CD4-positive, alpha-beta T cell treated with Interleukin-15 for 4 hours (primary cell): Measurements from ENCODE around the gene LTBR.
"Not testable (repeated sequence)": the region's sequence is repeated elsewhere in the genome, so short reads cannot be mapped to it uniquely, and the experiment has no call there.

ENCODE experiments used
- DNase-seq: peaks from one replicate; pipeline ENCODE4 v3.0.0-alpha.2; 2020; ENCODE audit warnings: low spot score

LTBR gene

GRCh38 chr12:6383572-6384498, at the start of gene LTBR:
Gene LTBR (plus strand): TSS chr12:6384162. CDS start chr12:6384359, 197 bp downstream.
- DNase-seq = no peak

DNA sequence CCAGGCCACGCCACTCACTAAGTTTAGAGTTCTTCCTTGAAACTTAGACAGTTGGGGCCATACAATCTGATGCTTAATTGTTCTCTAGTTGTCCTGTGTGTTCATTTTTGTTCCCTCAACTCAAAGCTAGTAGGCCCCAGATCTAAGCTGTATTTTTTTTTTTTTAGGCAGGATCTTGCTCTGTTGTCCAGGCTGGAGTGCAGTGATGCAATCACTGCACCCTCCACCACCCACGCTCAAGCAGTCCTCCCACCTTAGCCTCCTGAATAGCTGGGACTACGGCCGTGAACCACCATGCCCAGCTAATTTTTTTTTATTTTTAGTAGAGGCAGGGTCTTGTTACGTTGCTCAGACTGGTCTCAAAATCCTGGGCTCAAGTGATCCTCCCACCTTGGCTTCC, 49.6 kb upstream of the LTBR start:
- no peak for DNase-seq

DNA sequence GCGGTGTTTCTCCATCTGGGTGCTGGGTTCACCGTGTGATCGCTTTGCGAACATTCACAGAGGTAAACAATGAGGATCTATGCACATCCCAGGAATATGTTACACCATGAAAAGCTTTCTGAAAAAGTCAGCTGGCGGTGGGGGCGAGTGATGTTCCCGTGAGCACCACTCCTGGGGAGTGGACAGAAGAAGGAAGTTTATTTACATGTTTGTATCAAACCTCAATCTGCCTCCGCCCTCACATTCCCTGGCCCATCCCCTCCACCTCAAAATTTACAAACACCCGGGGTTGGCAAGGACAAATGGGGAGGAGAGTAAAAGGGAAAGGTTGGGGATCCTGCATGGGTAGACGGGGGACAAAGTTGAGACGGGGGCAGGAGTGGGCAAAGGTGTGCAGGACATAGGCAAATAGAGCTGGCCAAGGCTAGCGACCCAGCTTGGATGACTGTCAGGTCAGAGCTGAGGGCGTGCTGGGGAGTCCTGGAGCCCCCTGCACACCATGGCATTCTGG, 49.0 kb upstream of the LTBR start:
- DNase-seq = no peak

DNA sequence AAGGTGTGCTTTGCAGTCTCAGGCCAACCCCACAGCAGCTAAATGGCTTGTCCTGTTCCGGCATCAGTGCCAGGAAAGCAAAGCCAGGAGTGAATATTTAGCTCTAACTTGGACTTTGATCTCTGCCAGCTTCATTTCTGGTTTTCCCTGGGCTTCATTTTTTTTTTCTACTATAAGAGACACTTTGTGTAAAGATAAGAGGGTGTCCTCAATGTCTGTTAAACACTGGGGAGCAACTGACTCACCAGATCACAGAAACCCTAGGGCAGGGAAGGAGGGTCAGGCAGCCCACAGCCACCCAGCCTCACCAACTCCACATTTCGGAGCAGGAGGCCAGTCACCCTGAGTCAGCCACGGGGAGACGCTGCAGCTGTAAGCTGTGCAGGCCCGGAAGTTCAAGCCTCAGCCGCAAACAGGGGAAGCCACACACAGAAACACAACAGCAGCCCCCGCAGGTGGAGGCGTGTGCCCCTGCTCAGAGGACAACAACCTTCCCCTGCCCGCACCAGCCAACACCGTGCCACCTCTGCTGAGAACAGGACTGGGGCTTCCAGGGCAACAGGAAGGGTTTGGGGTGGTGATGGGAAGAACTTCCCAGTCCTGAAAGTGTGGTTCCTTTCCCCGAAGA, 48.4 kb upstream of the LTBR start:
- DNase-seq = peak; percentile 91

DNA sequence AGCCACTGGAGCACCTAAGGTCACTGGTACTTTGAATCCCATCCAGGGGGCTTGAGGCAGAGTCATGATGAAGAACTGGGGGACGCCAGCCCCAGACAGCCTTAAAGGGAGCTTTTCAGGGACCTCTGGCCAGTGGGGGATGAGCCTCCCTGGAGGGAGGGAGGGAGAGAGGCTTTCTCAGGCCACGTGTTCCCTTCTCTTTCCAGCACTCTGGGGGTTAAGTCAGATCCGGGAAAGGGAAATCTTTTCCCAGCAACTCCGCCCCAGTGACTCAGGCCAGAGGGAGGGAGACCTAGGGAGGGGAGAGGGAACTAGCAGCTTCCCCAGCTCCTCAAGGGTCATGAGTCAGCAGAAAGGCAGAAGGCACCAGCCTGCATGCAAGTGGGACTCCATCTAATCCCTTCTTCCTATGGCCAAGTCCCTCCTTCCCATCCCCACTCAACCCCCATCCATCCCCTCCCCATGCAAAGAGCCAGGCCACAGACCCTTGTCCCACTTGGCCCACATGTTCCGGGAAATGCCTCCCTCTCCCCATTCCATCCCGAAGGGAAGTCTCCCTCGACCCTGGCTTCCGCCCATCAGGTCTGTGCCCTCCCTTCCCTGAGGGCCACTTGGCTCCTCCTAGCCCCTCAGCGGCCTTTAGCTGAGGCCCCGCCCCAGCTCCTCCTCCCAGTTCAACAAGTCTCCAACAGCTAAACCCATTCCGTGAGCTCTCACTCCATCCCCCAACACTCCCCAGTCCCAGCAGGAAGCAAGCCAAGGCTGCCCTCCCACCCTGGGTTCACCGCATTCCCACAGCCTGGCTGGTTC, 47.7 kb upstream of the LTBR start:
- DNase-seq = peak; percentile 62

DNA sequence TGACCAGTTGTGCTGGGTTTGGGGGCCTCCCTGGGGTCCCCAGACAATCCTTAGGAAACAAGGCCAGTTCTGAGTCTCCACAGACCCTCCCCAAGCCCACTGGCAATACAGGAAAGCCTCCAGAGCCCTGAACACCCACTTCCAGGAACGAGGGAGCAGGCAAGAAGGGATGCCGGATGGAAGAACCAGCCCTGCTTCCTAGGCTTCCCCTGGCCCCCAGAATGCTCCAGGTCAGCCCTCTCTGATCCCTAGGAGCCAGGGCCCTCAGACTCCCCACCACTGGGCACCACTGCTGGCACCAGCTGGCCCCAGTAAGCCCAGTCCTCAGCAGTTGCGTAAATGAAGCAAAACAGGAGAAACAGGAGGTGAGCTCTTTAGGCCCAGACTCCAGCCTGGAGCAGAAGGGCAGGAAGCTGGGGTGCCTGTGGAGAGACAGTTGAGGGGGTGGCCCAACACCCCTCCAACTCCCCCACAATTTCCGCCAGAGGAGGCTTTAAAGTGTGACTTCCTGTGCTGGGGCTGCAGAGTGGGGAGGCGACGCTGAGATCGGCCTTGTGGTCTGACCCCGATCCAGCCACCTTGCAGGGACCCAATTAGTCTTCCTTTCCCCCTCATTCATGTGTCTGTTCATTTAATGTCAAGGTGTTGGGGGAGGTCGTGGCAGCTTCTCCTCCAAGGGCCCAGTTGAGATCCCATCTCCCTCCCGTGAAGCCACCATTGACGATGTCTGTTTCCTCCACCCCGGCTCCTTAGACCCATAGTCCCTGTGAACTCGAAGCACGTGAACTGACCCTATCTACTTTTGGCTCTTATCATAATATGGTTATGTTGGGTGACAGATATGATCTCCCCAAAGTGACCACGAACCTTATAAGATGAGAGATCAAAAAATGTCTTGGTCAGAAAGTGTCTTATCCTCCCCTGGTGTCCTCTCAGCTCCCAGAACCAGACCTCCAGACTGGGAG, 46.8 kb upstream of the LTBR start:
- DNase-seq = peak; percentile 61

DNA sequence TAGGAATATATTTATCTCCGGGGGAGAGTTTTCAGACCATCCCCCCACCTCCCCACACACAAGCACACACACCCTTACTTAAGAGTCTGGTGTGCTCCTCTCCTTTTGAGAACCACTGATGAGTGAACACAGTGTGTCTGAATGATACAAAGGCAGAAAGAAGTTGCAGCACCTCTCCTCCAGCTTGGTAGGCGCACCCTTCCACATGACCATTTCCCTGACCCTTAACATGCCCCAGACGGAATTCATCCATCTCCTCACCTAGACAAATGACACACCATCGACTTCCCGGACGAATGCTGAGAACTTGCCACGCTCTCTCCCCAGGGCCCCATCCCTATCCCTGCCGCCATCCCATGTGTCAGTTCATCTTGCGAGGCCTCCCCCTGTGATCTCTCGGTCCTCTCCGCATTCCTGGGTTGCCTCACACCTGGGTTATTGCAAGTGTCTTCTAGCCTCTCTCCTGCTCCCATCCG, 46.0 kb upstream of the LTBR start:
- no peak for DNase-seq

GRCh38 chr12:6338536-6338935, 45.4 kb upstream of the LTBR start:
- not testable (repeated sequence) for DNase-seq

GRCh38 chr12:6338955-6339354, 45.0 kb upstream of the LTBR start:
- DNase-seq = no peak

- no peak for DNase-seq
Measured at GRCh38 chr12:6340032-6340638, 43.8 kb upstream of the LTBR start.

- no peak for DNase-seq
Measured at GRCh38 chr12:6340745-6341416, 43.1 kb upstream of the LTBR start.

- DNase-seq = no peak
Measured at GRCh38 chr12:6341417-6342139, 42.4 kb upstream of the LTBR start, which contains the start of gene TNFRSF1A. Gene TNFRSF1A (minus strand): TSS chr12:6342076. CDS start chr12:6341814, 262 bp downstream.

DNA sequence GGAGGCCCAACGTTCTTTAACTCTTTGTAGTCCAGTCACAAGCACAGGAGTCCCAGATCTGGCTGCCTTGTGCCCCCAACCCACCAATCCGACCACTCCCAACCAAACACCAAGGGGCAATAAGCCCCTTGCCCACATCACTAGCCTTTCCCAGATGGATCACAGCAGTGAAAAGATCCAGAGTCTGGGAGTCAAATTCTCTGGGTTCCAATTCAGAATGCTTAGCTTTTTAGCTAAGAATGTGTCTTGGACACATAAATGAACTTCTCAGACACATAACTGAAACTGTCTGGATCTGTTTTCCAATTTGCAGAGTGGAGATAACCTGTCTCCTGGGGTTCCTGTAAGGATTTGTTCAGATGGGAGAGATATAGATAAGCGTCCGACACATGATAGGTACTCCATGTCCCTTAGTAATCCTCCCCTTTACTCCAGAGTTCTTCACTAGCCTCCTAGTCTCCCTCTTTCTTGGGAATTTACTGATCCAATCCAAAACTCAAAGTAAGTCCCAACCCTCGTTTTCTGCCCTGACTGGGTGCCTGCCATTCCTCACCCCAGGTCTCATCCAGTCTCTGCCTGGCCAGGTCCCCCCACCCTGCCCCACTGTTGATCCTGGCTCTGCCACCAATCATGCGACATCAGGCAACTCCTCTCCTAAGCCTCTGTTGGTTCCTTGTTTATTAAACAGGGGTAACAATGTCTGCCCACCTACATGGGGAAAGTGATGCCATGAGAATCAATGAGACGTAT, 41.6 kb upstream of the LTBR start:
- DNase-seq = no peak

- DNase-seq = no peak
Measured at GRCh38 chr12:6343518-6343917, 40.4 kb upstream of the LTBR start.

GRCh38 chr12:6344101-6344660, 39.8 kb upstream of the LTBR start:
- not testable (repeated sequence) for DNase-seq

DNA sequence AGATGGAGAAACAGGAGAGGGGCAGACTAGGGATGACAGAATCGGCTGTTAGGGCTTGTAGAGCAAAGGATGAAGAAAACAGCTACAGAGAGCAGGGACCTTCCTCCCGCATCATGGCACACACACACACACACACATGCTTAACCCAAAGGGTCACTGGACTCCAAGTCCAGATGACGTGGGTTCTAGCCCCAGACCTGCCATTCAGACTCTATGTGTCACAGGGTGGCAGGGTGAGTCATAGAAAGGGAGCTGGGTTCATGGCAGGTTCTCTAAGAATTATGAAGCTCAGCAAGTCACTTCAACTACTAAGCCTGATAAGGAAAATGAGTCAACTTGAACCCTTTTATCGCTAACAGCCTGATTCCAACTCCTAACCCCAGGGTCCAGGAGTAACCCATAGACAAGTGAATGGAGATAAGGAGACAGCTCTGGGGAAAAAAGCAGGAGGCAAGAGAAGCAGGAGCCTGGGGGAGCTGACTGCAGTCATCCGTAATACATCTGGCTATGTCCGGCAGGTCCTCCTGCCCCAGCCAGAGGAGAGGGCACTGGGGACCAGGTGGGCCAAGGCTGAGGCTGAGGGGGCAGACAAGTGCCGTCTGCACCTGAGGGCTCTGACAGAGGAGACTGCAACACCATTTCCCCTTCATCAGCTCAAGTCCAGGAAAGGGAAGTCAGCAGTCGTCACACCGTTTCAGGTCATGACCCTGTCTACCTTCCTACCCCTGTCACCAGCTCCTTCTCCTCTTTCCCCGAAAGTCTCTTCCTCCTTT, 38.5 kb upstream of the LTBR start:
- DNase-seq = peak; percentile 62

DNA sequence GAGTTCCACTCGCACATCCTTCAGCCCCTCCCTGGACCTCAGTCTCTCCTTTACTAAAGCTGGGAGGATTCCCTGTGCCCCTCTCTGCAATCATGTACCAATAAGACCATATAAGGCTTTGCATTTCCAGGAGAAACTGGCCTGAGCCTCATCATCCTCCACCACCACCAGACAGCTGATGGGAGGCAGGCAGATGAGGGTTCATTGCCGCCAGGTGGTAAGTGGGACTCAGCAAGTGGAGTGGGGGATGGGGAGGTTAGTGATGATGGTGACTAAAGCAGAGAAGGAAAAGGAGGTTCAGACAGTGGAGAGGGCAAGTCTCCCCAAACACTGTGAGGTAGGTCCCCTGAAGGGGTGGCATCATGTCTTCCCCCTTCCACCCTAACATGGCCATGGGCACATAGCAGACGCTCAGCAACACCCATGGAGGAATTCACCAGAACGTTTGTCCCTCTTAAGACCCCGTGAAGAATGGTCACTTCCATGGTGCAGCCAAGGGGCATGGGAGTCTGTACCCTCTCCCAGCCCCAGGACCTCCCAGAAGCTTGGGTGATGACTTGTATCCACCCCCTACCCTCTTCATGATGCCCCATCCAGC, 37.6 kb upstream of the LTBR start:
- DNase-seq = no peak
